Stimulated activated CD8-positive, alpha-beta memory T cell treated with anti-CD3 and anti-CD28 coated beads, Interleukin-12 subunit alpha, Interleukin-12 subunit beta, amount 100 ng/mL, for 24 hours (primary cell): ENCODE results near the gene KRT7.
"Not testable (repeated sequence)": the region's sequence is repeated elsewhere in the genome, so short reads cannot be mapped to it uniquely, and the experiment has no call there.

Experiments
- DNase-seq: peaks from one replicate; pipeline ENCODE4 v3.0.0-alpha.2; 2020; ENCODE audit errors: extremely low read depth

The KRT7 gene

DNA sequence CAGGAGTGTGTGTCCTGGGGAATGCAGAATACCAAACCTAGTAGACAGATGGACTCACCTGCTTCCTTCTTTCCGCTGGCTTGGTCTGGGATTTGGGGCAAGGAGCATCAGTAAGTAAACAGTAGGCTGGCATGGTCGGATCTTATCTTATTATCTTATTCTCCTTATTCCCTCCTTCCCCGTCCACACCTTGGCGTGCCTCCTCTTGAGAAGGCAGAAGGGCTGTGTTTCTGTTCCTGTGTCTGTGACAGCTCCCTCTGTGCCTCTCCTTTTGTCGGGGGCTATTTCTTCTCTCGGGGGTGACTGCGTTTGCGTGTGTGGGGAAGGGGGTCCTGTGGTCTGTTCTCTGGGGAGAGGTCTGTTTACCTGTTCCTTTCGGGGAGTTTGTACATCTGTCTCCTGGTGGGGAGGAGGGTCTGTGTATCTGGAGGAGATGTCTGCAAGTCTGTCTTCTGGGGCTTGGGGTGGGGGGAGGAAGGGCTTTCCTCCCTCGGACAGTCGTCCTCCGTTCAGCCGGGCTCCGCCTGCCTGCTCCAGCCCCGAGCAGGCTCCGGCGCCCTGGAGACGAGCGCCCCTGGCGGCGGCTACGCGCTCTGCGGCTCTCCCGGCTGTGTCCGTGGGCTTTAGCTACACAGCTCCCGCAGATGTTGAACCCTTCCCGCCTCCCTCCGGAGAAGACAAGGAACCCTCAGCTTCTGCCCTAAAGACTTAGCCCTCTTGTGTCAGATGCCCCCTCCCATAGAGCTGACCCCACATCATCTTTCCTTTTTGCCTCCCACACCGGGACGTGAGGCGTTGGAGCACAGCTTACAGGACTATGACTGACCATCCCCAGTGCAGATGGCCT is 45.8 kb downstream of the KRT7 start:
- DNase-seq = peak; percentile 41

DNA sequence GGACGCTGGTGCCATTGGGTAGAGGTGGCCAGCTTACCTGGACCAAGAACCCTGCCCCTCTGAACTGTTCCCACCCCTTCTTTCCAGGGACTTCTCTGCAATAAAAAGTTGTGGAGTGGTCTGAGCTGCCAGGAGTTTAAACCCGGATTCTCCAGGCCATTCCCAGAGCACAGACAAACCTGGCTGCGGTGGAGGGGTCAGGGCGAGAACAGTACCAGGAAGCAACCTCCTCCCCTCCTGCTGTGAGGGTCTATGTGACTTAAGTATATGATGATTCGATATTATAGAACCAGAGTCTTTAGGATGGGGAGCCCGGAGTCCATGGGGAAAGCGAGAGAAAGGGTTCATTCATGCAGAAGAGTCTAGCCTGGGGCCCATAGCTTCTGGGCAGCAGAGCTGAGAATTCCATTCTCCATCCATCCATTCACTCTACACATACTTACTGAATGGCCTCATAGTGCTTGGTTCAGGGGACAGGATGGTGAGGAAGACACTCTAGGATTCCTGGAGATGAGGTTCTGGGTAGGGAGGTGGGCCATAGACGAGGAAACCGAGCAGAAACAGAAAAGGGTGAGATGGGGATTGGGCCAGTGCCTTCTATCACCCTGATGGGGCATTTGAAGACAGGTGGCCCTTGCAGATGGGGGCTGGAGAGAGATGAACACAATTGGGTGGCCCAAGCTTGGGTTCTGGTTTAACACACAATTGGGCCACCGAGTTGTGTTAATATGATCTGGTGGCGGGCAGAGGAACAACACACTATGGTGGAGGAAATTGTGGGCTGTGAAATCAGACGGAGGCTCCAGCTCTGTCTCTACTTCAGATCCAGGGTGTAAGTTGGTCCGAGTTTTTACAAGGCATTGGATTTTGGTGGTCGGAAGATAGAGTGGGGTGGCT is 46.6 kb downstream of the KRT7 start:
- no peak for DNase-seq

DNA sequence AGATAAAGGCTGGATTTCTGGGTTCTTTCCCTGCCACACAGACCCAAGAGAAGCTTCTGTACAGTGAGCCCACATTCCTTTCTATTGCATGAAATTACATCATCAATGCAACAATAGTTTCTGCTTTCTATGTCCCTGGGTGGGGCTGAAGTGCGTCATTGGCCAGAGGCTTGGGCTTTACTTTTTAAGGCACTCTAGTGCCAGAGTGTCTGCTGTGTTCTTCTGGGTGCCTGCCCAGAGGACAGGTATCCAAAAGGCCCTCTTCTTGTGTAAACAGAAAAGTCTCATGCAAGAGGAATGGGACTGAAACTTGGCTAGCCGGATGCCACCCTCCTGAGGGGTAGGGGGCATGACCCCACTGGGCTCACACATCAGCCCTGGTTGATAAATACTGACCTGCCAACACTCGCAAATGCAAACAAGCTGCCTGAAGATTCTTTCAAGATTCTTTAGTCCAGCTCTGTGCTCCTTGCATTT is 47.3 kb downstream of the KRT7 start:
- no peak for DNase-seq

DNA sequence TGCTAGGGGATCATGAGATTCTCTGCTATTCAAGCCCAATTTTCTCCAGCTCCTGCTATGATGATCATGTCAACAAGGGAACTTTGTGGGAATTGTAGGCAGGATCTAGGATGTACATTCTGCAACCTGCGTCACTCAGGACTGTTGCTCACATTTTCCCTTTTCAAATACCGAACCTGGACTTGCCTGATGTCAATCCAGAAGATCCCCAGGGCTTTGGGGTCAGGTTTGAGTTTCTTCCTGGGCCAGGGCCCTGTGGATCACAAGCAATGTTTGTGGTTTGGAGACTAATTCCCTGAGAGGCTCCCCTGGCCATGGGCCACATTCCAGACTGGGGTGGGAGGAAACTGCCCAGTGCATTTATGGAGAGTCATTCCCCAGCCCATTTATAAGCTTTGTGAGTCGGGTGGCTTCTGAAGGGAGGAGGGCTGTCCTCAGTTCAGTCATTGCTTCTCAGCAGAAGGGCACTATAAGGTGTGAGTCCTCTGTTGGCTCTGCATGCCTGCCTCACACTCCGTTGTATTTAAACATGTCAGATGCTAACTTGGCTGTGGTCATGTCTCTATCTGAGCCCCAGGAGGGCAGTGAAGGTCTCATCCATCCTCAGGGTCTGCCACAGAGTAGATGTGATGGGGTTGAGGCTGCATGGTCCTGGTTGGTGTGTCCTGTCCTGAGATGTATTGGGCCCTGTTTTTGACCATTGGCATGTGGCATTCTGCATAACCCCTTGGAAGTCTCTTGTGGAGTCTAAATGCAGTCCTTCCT is 47.9 kb downstream of the KRT7 start:
- no peak for DNase-seq

DNA sequence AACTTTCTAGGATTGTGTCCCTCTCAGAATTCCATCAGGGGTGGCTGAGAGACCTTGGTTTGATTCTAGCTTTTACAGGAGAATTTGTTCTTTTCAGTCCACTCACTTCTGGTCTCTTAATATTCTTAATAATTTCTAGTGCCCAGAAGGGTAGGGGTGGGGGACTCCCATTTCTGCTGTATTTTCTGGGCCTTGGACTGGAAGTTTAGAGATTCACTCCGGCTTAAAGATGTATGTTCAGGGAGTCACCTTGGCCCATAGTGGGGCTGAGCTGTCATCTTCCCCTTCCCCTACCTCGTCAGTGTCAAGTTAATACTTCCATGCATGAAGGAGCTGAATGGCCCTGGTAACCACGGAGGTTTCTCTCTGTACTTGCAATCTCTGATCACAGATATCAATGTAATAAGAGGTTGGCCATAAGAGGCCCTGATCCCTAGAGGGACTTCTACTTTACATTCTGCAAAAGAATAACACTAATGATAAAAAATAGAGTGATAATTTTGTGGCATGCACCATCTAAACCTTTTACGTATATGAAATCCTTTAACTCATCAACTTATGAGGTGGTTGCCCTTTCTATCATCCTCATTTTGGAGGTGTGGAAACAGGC is 51.6 kb downstream of the KRT7 start:
- no peak for DNase-seq

DNA sequence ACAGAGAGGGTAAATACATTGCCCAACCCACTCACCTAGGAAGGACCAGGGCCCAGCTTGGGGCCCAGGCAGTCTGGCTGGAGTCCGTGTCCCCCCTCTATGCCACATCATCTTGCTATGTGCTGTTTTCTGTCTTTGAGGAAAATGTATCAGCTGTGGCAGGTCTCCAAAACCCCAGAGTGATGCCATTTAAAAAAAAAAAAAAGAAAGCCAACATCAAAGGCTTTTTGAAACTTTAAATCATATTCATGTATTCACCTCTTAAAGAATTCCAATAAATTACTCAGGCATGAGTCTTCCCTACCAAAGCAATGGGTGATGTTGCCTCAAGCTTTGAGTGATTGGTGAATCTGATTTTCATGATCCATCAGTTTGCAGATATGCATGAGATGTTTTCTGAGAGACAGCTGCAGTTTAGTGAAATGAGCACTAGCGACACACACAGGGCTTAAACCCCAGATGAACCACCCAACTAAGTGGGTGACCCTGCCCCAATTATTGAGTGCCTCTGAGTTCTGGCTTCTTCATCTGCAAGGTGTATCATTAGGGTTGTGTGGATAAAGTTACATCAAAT is 52.2 kb downstream of the KRT7 start:
- DNase-seq = no peak

DNA sequence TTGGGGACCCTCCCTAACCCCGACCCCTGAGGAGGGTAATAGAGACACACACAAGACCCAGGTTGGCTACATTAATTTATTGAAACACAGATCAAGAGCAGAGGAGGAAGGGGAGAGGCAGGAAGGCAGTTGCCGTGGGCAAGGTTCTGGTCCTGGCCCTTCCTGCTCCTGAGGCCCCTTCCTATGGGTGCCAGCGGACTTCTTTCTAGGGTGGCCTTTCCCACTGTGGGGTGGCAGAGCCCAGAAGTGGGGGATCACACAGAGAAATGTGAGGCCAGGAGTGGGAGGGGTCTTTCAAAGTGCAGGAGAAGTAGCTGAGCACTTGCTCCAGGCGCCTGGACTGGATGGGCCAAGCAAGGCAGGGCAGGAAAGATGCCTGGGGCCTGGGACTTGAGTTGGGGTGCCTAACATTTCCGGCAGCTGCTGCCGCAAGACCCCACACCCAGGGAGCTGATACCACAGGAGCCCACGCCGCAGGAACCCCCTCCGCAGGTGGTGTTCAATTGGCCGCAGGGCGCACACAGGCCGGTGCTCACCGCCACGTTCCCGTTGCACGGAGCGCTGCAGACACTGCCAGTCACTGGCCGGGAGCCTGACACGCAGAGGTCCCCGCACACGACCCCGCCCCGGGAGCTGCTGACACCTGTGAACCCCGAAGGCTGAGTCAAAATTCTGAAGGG is 52.9 kb downstream of the KRT7 start:
- DNase-seq = no peak

DNA sequence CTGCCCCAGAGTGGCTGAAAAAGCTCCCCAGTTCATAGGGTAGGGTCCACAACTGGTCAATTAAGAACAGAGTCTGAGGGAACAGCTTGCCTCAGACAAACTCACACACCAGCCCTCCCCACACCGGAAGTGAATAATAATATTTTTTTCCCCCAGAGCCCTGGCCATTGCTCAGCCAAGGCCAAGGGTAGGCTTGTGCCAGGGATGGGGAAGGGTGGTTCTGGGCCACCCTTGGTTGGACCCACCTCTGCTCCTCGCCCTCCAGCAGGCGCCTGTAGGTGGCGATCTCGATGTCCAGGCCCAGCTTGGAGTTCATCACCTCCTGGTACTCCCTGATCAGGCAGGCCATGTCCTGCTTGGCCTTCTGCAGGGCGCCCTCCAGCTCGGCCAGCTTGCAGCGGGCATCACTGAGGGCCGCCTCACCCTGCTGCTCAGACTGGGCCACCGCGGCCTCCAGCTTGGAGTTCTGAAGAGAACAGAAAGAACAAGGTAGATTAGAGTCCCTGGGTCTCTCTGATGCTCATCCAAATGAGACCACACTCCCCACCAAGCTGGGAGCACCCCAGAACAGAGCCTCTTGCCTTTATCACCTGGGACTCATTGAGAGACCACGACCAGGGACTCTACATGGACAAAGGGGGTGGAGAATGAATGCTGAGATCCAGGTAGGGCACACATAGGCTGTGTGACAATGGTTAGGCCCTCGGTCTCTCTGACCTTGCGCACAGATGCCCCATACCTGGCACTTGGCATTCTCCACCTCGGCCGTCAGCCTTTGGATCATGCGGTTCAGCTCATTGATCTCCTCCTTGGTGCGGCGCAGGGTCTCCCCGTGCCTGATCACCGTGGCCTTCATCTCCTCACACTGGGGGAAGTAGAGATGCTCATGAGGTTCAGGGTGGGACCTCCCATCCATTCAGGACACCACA is 54.1 kb downstream of the KRT7 start:
- DNase-seq = not testable (repeated sequence)

DNA sequence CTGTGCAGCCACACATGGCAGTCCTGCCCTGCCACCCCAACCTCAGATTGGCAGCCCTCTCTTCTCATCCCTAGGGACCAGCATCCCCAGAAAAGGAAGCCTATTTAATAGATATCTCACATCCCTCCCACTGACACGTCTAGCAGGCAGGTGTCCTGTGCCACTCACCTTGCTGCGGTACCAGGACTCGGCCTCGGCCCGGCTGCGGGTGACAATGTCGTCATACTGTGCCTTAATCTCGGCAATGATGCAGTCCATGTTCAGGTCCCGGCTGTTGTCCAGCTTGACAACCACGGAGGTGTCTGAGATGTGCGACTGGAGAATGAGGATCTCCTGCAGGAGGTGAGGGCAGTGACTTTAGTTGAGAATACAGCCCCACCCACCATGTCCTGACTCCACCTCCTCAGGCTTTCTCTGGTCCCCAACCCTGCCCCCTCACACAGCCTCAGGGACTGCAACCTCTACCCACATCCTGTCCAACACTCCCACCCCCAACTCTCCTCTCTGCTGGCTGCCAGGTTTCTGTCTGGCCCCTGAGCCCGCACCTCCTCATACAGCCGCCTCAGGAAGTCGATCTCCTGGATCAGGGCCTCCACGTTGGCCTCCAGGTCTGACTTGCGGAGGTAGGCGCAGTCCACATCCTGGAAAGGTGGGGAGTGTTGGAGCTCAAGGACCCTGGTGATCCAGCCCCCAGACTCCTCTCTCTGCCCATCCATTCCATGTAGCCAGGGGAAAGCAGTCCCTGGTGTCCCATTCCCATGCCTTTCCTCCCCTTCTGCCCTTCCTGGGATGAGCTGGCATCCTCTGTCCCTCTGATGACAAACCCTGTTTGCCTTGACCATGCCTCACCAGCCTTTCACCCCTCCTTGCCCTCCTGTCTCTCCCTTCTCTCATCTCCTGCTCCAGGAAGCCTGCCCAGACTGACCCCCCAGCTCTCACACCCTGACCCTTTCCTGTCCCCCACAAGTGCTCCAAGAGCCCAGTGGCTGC is 55.1 kb downstream of the KRT7 start:
- DNase-seq = not testable (repeated sequence)

DNA sequence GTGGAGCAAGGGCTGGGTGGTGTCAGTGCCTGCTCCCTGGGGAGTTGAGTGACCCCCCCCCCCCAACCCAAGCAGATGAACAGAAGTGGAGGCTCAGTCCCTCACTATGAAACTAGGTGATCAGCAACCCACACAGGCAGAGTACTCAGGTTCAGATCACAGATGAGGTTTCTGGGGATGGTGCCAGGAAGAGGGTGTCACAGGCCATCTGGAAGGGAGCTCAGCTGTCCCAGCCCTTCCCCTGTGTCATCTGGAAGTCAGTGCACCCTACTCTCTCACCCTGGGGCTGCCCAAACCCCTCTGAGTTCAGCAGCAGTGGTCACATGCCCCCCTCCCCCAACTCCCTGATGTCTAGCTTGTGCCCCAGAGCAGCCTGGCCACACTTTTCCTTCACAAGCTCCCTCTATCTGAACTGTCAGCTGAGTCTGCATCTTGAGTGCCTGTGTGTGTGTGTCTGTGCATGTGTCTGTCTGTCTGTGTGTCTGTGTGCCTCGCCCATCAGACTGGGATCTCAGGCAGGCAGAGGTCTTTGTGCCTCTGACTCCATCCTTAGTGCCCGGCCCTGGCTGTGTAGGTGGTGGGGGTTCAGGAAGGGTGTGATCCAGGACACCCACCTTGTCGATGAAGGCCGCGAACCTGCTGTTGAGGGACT is 57.6 kb downstream of the KRT7 start:
- not testable (repeated sequence) for DNase-seq

DNA sequence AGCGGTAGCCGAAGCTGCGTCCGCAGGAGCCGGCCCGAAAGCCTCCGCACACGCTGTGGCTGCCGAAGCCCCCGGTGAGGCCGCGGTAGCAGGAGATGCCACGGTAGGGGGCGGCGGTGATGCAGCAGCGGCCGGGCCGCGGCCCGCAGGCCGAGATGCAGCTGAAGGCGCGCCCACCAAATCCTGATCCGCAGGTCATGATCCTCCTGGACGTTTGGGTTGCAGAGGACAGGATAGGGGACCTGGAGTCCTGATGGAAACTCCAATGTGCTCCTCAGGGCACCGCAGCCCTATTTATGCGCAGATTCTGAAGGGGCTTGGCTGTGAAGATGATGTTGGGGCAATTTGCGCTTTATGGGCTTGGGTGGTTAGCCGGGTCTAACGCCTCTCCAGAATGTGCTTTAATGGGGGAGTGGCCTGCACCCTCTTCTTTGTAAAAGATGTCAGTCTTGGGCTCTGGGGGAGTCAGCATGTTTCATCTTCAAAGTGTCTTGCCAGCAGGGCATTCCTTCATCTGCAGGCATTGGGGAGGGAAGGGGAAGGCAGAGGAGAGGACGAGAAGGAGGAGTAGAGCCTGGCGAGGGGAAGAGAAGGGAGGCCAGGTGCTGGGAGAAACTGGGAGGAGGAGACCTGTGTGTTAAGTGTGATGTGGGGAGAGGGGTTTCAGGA is 58.4 kb downstream of the KRT7 start, which contains the start of gene KRT81:
Gene KRT81 (minus strand): TSS at position 268 of the 669 bp plus-strand sequence. CDS start 69 bp downstream, at position 199.
- DNase-seq = no peak

DNA sequence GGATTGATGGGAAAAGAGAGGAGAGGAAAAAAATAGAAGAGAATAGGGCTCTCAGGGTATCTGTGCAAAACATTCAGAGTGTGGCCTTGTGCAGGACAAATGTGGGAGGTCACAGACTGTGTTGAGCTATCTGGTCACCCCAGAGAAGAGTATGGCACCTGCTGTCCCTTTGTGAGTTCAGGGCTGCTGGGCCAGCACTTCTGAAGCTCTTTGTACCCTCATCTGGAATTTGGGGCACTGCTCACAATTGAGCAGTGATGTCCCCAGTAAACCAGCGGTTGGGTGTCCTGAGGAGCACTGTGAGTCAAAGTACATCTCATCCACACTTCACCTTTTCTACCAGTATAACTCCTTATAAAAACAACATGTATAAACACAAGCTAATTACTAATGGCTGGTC is 60.9 kb downstream of the KRT7 start:
- no peak for DNase-seq

DNA sequence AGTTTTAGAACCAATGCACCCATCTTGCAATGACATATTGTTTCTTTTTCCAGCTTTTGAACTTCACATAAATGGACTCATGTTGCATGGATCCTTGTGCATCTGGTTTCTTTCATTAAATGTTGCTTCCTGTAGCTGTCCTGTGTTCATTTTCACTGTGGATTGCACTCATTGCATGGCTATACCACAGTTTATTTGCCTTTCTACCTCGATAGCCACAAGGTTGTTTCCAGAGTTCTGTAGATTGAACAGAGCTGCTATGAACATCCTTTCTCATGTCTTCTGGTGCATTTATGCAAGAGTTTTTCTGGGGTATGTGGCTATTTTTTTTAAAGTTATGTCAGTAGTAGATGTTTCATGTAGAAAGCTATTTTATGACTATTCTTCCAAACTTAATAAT is 61.8 kb downstream of the KRT7 start:
- DNase-seq = no peak

DNA sequence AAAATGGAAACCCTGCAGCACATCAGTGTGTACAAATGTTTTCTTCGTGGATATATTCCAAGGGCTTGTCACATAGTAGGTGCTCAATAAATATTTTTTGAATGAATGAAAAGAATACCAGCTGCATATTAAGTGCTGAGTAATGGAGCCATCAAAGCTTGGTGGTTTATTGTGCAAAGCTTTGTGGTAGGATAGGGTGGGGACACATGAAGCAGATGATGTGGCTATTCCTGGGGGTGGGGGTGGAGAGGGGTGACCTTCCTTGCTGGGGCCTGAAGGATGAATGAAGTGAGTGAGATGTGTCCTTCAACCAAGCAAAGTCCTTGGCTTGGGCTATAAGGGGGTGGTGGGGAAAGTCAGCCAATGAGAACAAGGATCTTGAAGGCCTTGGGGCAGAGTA is 62.6 kb downstream of the KRT7 start:
- DNase-seq = no peak

DNA sequence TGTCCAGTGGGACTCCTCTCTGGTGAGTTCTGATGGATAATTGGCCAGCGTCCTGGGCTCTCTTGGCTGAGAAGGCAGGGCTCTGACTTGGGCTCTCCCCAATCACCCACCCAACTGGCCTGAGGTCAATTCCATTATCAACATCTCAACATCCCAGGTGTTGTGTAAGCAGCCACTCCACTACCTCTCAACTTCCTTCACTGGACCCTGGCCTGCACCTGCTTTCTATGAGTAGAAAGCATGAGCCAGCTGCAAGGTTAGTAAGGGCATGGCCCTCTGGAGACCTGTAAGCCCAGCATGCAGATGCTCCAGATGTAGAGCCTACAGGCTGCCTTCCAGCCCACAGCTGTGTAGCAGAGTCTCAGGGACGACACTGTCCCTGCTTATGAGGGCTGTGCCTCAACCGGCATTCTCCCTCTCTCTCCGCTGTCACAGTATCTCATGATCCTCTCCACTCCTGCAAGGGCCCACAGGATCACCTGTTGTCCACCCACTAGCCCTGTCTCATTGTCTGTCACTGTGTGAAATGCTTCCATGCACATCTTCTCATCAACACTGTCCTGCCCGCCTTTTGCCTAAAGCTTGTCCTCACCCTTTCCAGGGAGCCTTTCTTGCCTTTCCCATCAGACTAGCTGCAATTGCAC is 63.7 kb downstream of the KRT7 start:
- no peak for DNase-seq
